ENCODE measurements around the gene ENDOV. TPM values are rescaled to one million over a fixed set of nuclear protein-coding genes. Genes with fewer than 3 reads are reported as not detected.

Gene ENDOV
- total RNA-seq, 1 experiment from 2014 or later: 22.4 TPM

DNA sequence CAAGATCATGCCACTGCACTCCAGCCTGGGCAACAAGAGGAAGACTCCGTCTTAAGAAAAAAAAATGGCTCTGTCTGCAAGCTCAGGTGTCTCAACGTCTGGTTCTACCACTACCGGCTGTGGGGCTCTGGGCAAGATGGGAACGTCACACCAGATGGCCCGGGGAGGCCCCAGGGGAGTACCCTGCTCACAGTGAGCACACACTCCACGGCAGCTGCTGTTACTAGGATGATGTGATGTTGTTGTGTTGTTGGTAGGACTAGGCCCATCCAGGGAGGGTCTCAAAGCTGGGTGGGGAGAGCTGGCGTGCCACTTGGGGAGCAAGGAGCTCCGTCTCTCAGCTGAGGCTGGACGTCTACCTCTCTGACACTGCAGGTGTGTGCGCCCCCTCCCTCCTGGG is 70.9 kb downstream of the ENDOV start:
- no peak for DNase-seq (ENCODE audit: low read depth)

DNA sequence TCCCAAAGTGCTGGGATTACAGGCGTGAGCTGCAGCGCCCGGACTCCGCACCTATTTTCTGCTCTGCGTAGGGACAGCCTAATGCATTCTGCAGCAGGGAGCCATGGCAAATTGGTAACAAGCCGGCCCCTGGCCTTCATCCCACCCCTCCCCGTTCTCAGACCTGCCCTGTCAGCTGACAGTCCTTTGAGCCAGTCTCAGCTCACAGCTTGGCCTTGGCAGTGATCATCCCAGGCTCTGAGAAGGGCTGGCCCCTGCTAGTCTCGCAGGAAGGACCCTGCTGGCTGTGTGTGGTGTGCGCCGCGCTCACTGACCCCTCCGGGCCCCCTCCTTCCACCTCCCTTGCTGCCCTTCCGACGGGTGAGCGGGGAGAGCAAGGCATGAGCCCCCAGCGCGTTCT is 71.7 kb downstream of the ENDOV start:
- no peak for DNase-seq (ENCODE audit: low read depth)

DNA sequence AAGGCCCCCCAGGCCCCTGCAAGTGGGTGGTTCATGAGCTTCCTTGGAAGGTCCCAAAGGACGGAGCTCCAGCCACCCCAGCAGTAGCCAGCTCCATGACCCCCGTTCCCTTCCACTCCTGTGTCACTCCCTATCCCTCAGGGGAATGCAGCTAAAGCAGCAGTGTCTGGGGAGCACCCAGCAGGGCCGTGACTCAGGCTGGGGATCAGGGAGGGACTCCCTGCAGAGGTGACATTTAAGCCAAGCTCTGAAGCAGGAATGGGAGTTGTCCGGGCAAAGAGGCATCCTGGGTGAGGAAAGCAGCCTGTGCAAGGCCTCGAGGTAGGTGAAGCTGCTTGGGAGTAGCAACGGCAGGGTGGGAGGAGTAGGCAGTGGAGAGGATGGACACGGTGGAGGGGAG is 72.5 kb downstream of the ENDOV start:
- no peak for DNase-seq (ENCODE audit: low read depth)

Other genes with a start within 250 kb of the ENDOV start
- gene CARD14, start 245.1 kb upstream of the ENDOV start, total RNA-seq (2014; rRNA removed; shearing (Covaris generic)): not detected in 2 replicates
- 2.1 and 2.4 TPM in 2 replicates for gene SGSH, start 194.8 kb upstream of the ENDOV start, total RNA-seq (2014; rRNA removed; shearing (Covaris generic))
- gene SLC26A11, start 194.7 kb upstream of the ENDOV start, total RNA-seq (2014; rRNA removed; shearing (Covaris generic)): 0.69 and 1.9 TPM in 2 replicates
- 19.0 and 22.2 TPM in 2 replicates for gene RNF213, start 154.3 kb upstream of the ENDOV start, total RNA-seq (2014; rRNA removed; shearing (Covaris generic))
- gene NPTX1, start 61.4 kb downstream of the ENDOV start, total RNA-seq (2014; rRNA removed; shearing (Covaris generic)): 0.11 TPM in 1 of 2 replicates, not detected in the other
- 7.0 and 9.1 TPM in 2 replicates for gene RPTOR, start 129.7 kb downstream of the ENDOV start, total RNA-seq (2014; rRNA removed; shearing (Covaris generic))